ENCODE measurements around the gene LRRC4.

The LRRC4 gene

GRCh38 chr7:127979113-127979727 lies 52.0 kb downstream of the LRRC4 start:
- no peak for DNase-seq (ENCODE audit: low read depth)

GRCh38 chr7:127978421-127978820 lies 52.8 kb downstream of the LRRC4 start:
- DNase-seq (ENCODE audit: low read depth), result no peak

Data from GM04503 (cell line).